Astrocyte (in vitro differentiated cells and primary cell): ENCODE data around the gene DOLPP1. TPM values are rescaled to one million over a fixed set of nuclear protein-coding genes. Genes with fewer than 3 reads are reported as not detected.

Experiments
- DNase-seq: peaks from one replicate; pipeline ENCODE4 v3.0.0-alpha.2; 2010; ENCODE audit warnings: low read depth
- FAIRE-seq: peaks from 2 replicates; lab custom pipeline; 2011; peaks lifted over from hg19 to GRCh38; lab: Jason Lieb, UNC
- H2AFZ ChIP-seq: 2 replicates; pipeline ENCODE4 v1.6.0; 2012; ENCODE audit warnings: low read depth, low read length, inconsistent platforms
- H3K27ac ChIP-seq: 2 replicates; pipeline ENCODE4 v1.5.1; 2011; ENCODE audit warnings: low read depth, low read length, inconsistent platforms
- H3K27me3 ChIP-seq: 2 replicates; pipeline ENCODE4 v1.6.0; 2011; ENCODE audit warnings: low read length, inconsistent platforms; ENCODE audit not compliant: insufficient read depth
- H3K36me3 ChIP-seq: 2 replicates; pipeline ENCODE4 v1.5.1; 2011; ENCODE audit warnings: low read length, inconsistent platforms; ENCODE audit not compliant: insufficient read depth
- H3K4me1 ChIP-seq: 2 replicates; pipeline ENCODE4 v1.5.1; 2011; ENCODE audit warnings: low read length, inconsistent platforms; ENCODE audit not compliant: insufficient read depth
- H3K4me2 ChIP-seq: 2 replicates; pipeline ENCODE4 v1.6.0; 2012; ENCODE audit warnings: low read length, inconsistent platforms
- H3K4me3 ChIP-seq: 2 replicates; pipeline ENCODE4 v1.5.1; 2011; ENCODE audit warnings: low read depth, mild to moderate bottlenecking, low read length, inconsistent platforms; ENCODE audit not compliant: insufficient read depth
- H3K79me2 ChIP-seq: 2 replicates; pipeline ENCODE4 v1.6.0; 2012; ENCODE audit warnings: mild to moderate bottlenecking, low read length, inconsistent platforms; ENCODE audit not compliant: insufficient read depth
- H3K9ac ChIP-seq: 2 replicates; pipeline ENCODE4 v1.6.0; 2012; ENCODE audit warnings: mild to moderate bottlenecking, low read length, inconsistent platforms
- H3K9me3 ChIP-seq: 2 replicates; pipeline ENCODE4 v1.5.1; 2012; ENCODE audit warnings: low read depth, mild to moderate bottlenecking, low read length, inconsistent platforms; ENCODE audit not compliant: insufficient read depth
- H4K20me1 ChIP-seq: 2 replicates; pipeline ENCODE4 v1.6.0; 2012; ENCODE audit warnings: low read length, inconsistent platforms; ENCODE audit not compliant: insufficient read depth
- H3K27ac Mint-ChIP-seq: one replicate; pipeline ENCODE4 v1.8.0; 2021; ENCODE audit warnings: mild to moderate bottlenecking, mixed read lengths; ENCODE audit not compliant: unreplicated experiment
- H3K27me3 Mint-ChIP-seq: one replicate; pipeline ENCODE4 v1.8.0; 2021; ENCODE audit warnings: low read depth, mixed read lengths; ENCODE audit not compliant: unreplicated experiment
- H3K36me3 Mint-ChIP-seq: one replicate; pipeline ENCODE4 v1.8.0; 2021; ENCODE audit warnings: low read depth, mixed read lengths; ENCODE audit not compliant: unreplicated experiment
- H3K4me1 Mint-ChIP-seq: one replicate; pipeline ENCODE4 v1.8.0; 2021; ENCODE audit warnings: low read depth, mixed read lengths; ENCODE audit not compliant: unreplicated experiment
- H3K4me3 Mint-ChIP-seq: one replicate; pipeline ENCODE4 v1.8.0; 2021; ENCODE audit warnings: mild to moderate bottlenecking, moderate library complexity, mixed read lengths; ENCODE audit not compliant: unreplicated experiment
- H3K9me3 Mint-ChIP-seq: one replicate; pipeline ENCODE4 v1.8.0; 2021; ENCODE audit warnings: mild to moderate bottlenecking, mixed read lengths; ENCODE audit not compliant: unreplicated experiment
- CTCF ChIP-seq: IDR thresholded peaks from 2 replicates; pipeline ENCODE4 v1.5.1; 2011; ENCODE audit warnings: low read depth, mild to moderate bottlenecking, inconsistent platforms, low read length, moderate library complexity; ENCODE audit not compliant: insufficient read depth
- EZH2 ChIP-seq: IDR thresholded peaks from 2 replicates; pipeline ENCODE4 v1.6.1; 2012; ENCODE audit warnings: mild to moderate bottlenecking, low read length, inconsistent platforms; ENCODE audit not compliant: insufficient read depth
- total RNA-seq: library from RNA; stranded (reverse); gene quantifications from 2 replicates; pipeline ENCODE4 v1.2.1, GENCODE V29; 2021

The DOLPP1 gene
- total RNA-seq, 1 donor from 2014 or later = 17.9 TPM

GRCh38 chr9:129109952-129110739 is 29.2 kb downstream of the DOLPP1 start:
- no peaks in the 10 kb centered on the region for H3K9me3 ChIP-seq
- H3K4me2 ChIP-seq = peak overlapping the region; percentile 100
- peaks cover 36% of the 10 kb centered on the region for H4K20me1 ChIP-seq
- H3K4me3 ChIP-seq = peak overlapping the region; percentile 84
- H3K36me3 Mint-ChIP-seq = peaks cover 7% of the 10 kb centered on the region
- no peak overlapping the region for H3K27ac Mint-ChIP-seq
- FAIRE-seq (no peak), DNase-seq (no peak)
- peaks cover 3% of the 10 kb centered on the region for H3K36me3 ChIP-seq
- H3K4me1 ChIP-seq = peaks cover 15% of the 10 kb centered on the region
- peak overlapping the region; percentile 85 for H3K9ac ChIP-seq
- H2AFZ ChIP-seq = peak overlapping the region; percentile 95
- peaks cover 45% of the 10 kb centered on the region for H3K79me2 ChIP-seq
- peak overlapping the region; percentile 26 for H3K27ac ChIP-seq
- H3K4me1 Mint-ChIP-seq = peaks cover 2% of the 10 kb centered on the region
- TF ChIP-seq CTCF (no peak), EZH2 (no peak)
- peaks cover 3% of the 10 kb centered on the region for H3K27me3 Mint-ChIP-seq
- no peaks in the 10 kb centered on the region for H3K27me3 ChIP-seq
- no peaks in the 10 kb centered on the region for H3K9me3 Mint-ChIP-seq
- peak overlapping the region; percentile 83 for H3K4me3 Mint-ChIP-seq

- Histone ChIP-seq H3K27me3 (no peaks in the 10 kb centered on the region), H3K4me2 (peak within 1 kb of the TSS; percentile 100), H3K9ac (peak within 1 kb of the TSS; percentile 89), H3K9me3 (no peaks in the 10 kb centered on the region), H3K36me3 (peaks cover 3% of the 10 kb centered on the region), H2AFZ (peak within 1 kb of the TSS; percentile 95), H3K4me1 (peaks cover 15% of the 10 kb centered on the region), H3K27ac (peak within 1 kb of the TSS; percentile 92), H4K20me1 (peaks cover 40% of the 10 kb centered on the region), H3K4me3 (peak within 1 kb of the TSS; percentile 90), H3K79me2 (peaks cover 52% of the 10 kb centered on the region)
- FAIRE-seq = no peak
- no peak for TF ChIP-seq CTCF
- no peak for TF ChIP-seq EZH2
- H3K36me3 Mint-ChIP-seq = peaks cover 7% of the 10 kb centered on the region
- H3K4me1 Mint-ChIP-seq = peaks cover 2% of the 10 kb centered on the region
- peaks cover 3% of the 10 kb centered on the region for H3K27me3 Mint-ChIP-seq
- peak within 1 kb of the TSS; percentile 95 for H3K4me3 Mint-ChIP-seq
- peak within 1 kb of the TSS; percentile 75 for H3K27ac Mint-ChIP-seq
- H3K9me3 Mint-ChIP-seq = no peaks in the 10 kb centered on the region
- DNase-seq = peak; percentile 79
Observed at GRCh38 chr9:129110740-129111527, 30.0 kb downstream of the DOLPP1 start, which contains the start of the genes CRAT and PTPA. CRAT (minus strand) TSS chr9:129110793; CDS start chr9:129110509, 284 bp downstream. PTPA (plus strand) TSS chr9:129111415; CDS start chr9:129111601, 186 bp downstream.
